Activated naive CD8-positive, alpha-beta T cell treated with anti-CD3 and anti-CD28 coated beads for 36 hours (primary cell): ENCODE data around the gene CACNA2D4. TPM values are rescaled to one million over a fixed set of nuclear protein-coding genes. Genes with fewer than 3 reads are reported as not detected.
"Not testable (repeated sequence)": the region's sequence is repeated elsewhere in the genome, so short reads cannot be mapped to it uniquely, and the experiment has no call there.

Source experiments
- DNase-seq: peaks from one replicate; pipeline ENCODE4 v3.0.0; 2021
- H3K27ac Mint-ChIP-seq: one replicate; pipeline ENCODE4 v1.8.0; 2022; ENCODE audit warnings: mild to moderate bottlenecking, moderate library complexity, mixed read lengths
- H3K27me3 Mint-ChIP-seq: one replicate; pipeline ENCODE4 v1.8.0; 2022; ENCODE audit warnings: mild to moderate bottlenecking, mixed read lengths
- H3K36me3 Mint-ChIP-seq: one replicate; pipeline ENCODE4 v1.8.0; 2021; ENCODE audit warnings: mild to moderate bottlenecking, mixed read lengths
- H3K4me1 Mint-ChIP-seq: one replicate; pipeline ENCODE4 v1.8.0; 2021; ENCODE audit warnings: mixed read lengths
- H3K4me3 Mint-ChIP-seq: one replicate; pipeline ENCODE4 v1.8.0; 2022; ENCODE audit warnings: mild to moderate bottlenecking, moderate library complexity, mixed read lengths
- H3K9me3 Mint-ChIP-seq: one replicate; pipeline ENCODE4 v1.8.0; 2022; ENCODE audit warnings: mixed read lengths
- total RNA-seq, 2 experiments: library from RNA; stranded (reverse); gene quantifications; one replicate each; pipeline ENCODE4 v1.2.3, GENCODE V29; 2021

The CACNA2D4 gene
- total RNA-seq, 2 experiments from 2014 or later: 3.8 to 4.0 TPM

DNA sequence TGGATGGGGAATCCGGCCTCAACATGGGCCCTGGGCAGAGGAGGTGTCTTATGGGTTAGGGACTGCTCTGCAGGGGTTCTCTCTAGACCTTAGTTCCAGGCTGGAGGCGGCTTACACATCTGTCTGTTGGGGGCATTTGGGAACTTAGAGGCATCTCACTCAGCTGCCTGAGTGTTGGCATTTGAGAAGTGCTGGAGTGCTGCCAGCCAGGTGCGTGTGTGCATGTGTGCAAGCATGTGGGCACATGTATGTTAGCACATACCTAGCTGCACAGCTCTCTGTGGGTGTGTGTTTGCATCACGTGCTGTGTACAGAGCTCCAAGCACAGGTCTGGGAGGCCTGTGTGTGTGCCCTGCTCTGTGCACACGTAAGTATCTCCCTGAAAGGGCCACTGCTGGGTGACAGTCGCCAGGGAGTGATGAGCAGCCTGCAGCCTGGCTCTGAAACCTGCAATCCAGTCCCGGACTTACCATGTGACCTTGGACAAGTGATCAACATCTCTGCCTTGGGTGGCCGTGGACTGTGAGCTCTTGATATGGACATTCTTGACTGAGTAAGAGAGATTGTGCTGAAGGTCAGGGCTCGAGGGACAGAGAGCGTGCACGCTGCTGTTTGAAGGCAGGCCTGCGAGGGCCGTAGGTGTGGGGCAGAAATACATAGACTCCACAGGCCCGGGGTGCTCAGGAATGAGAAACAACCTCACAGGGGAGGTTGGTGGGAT lies 92.9 kb downstream of the CACNA2D4 start:
- Mint-ChIP-seq H3K27ac (no peak overlapping the region), H3K4me3 (no peak overlapping the region), H3K27me3 (peaks cover 22% of the 10 kb centered on the region), H3K36me3 (no peaks in the 10 kb centered on the region), H3K4me1 (no peaks in the 10 kb centered on the region), H3K9me3 (no peaks in the 10 kb centered on the region)
- DNase-seq: no peak

DNA sequence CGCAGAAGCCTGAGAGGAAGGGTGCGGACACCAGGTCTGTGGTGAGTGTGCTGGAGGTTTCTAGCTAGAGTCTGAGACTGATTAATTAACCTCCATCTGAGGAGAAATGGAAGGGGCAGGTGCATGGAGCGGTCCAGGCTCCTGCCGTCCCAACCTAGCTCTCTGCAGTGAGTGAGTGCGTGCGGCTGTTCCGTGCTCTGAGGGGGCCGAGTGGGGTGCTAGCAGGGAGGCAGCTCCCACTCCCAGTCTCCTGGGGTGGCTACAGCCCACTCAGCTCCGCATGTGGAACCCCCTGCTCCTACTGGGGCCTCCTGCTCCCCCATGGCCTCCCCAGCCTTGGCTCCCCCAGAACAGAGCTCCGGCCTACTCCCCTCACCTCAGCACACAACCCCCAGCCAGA lies 95.2 kb downstream of the CACNA2D4 start:
- peaks cover 3% of the 10 kb centered on the region for H3K4me1 Mint-ChIP-seq
- no peaks in the 10 kb centered on the region for H3K36me3 Mint-ChIP-seq
- no peaks in the 10 kb centered on the region for H3K9me3 Mint-ChIP-seq
- DNase-seq: no peak
- no peak overlapping the region for H3K27ac Mint-ChIP-seq
- no peak overlapping the region for H3K4me3 Mint-ChIP-seq
- peaks cover 30% of the 10 kb centered on the region for H3K27me3 Mint-ChIP-seq

DNA sequence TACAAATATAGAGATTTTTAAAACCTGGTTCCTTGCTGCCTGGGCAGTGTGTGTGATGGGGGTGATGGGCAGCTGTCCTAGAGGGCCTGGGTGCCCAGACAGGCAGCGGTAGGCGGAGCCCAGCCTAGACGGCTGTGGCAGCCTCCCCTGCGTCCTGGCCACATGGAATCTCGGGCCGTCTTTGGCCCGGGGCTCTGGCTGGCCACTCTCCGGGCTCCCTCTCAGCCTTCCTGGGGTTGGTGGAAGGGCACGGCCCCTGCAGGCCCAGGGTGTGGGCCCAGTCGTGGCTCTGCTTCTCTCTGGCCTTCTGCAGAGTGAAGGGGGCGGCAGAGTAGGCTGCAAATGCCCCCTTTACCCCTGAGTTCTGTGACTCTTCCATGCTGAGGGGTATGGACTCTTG lies 95.8 kb downstream of the CACNA2D4 start:
- Mint-ChIP-seq H3K4me3 (no peak overlapping the region), H3K27me3 (peaks cover 30% of the 10 kb centered on the region), H3K4me1 (peaks cover 3% of the 10 kb centered on the region)

DNA sequence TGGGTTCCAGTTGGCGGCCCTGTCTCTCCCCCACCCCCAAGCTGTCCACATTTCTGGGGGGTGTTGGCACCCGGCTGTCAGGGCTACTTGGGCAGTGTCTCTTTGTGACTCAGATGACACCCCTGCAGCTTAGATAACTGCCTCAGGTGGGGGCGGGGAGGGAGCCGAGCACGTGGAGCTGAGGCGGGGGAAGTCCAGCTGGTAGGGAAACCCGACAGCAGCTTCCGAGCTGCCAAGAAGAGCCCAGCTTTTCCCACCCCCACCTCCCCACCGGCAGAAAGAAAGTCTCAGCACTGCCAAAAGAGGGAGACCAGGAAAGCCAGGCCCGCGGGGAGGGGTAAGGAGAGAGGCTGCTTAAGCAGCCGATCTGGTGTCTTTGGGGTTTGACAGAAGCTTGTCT lies 96.6 kb downstream of the CACNA2D4 start:
- Mint-ChIP-seq H3K27me3 (peaks cover 30% of the 10 kb centered on the region), H3K36me3 (no peaks in the 10 kb centered on the region)

More for the DNA sequence above, 95.8 kb downstream of the CACNA2D4 start:
- no peak for DNase-seq
- H3K36me3 Mint-ChIP-seq: no peaks in the 10 kb centered on the region
- H3K27ac Mint-ChIP-seq: no peak overlapping the region
- no peaks in the 10 kb centered on the region for H3K9me3 Mint-ChIP-seq

DNA sequence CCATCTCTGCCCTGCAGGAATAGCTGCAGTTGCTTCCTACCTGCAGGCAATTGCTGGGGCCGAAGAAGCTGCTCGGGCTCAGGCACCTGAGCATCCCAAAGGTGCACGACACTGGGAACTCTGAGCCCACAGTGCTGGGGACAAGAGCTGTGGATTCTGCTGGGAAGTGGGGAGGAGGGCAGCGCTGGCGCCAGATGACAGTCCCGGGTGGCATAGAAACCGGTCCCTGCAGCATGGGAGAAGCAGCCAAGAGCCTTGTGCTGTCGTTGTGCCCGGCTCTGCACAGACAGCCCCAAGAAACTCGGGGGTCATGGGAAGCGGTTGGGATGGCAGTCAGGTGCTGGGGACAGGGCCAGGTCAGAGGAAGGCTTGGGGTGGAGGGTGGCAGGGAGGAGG lies 97.6 kb downstream of the CACNA2D4 start:
- Mint-ChIP-seq H3K9me3 (no peaks in the 10 kb centered on the region), H3K4me1 (peaks cover 3% of the 10 kb centered on the region), H3K27me3 (peaks cover 30% of the 10 kb centered on the region), H3K4me3 (no peak overlapping the region), H3K27ac (no peak overlapping the region), H3K36me3 (no peaks in the 10 kb centered on the region)
- no peak for DNase-seq

More for the DNA sequence above, 96.6 kb downstream of the CACNA2D4 start:
- H3K4me1 Mint-ChIP-seq: peaks cover 3% of the 10 kb centered on the region
- no peak overlapping the region for H3K4me3 Mint-ChIP-seq
- no peak for DNase-seq
- no peaks in the 10 kb centered on the region for H3K9me3 Mint-ChIP-seq
- H3K27ac Mint-ChIP-seq: no peak overlapping the region

DNA sequence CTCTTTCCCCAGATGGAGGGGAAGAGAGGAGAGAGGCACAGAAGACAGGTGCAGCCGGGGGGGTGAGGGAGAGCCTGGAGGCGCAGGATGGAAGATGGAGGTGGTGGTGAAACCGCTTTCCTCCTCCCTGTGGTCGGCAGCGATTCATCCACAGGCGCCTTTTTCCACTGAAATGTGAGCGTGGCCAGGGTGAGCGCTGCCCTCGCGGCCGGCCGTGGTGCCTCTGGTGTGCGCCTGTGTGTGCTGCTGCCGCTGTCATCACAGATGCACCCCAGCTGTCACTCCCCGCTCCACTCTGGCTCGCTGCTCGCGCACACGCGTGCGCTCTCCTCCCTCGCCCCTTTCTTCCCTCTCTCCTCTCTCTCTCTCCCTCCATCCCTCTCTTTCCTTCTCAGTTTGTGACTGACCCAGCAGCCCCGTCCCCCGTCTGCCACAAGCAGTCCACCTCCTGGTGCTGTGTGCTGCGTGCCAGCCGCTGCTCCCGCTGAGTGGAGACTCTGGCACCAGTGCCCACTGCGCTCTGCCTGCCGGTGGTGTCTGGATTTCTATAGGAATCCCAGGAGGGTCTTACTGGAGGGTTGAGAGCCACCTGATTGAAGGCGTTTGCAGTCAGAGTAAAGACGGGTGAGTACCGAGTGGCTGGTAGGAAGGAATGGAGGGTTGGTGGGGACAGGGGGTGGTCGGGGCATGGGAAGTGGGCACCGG lies 98.1 kb downstream of the CACNA2D4 start, which contains the start of gene LRTM2:
LRTM2 (plus strand) TSS at position 375 of the 705 bp plus-strand sequence. CDS start 7,584 bp downstream, outside the sequence.
- no peak within 1 kb of the TSS for H3K4me3 Mint-ChIP-seq
- no peak within 1 kb of the TSS for H3K27ac Mint-ChIP-seq
- no peaks in the 10 kb centered on the region for H3K36me3 Mint-ChIP-seq
- peaks cover 3% of the 10 kb centered on the region for H3K4me1 Mint-ChIP-seq
- peaks cover 30% of the 10 kb centered on the region for H3K27me3 Mint-ChIP-seq
- H3K9me3 Mint-ChIP-seq: no peaks in the 10 kb centered on the region
- DNase-seq: no peak

DNA sequence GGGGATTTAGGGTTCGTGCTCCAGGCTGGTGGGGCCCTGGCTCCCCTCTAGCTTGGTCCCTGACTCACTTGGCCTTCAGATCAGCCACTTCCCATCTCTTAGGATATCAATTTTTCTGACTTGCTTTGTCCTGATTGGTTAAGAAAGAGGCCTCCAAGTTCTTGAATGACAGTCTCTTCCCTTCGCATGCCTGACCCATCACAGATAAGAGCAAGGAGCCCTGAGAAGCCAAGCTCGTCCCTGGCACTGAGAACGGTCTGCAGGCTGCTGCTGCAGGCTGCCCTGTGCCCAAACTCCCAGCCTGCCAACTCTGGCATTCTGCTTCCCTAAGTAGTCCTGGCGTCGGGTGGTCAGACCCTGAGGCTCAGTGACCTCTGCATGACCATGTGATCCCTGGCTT lies 98.9 kb downstream of the CACNA2D4 start:
- H3K36me3 Mint-ChIP-seq: no peaks in the 10 kb centered on the region
- H3K9me3 Mint-ChIP-seq: no peaks in the 10 kb centered on the region
- H3K4me3 Mint-ChIP-seq: no peak overlapping the region
- no peak for DNase-seq
- peaks cover 33% of the 10 kb centered on the region for H3K27me3 Mint-ChIP-seq
- no peak overlapping the region for H3K27ac Mint-ChIP-seq
- H3K4me1 Mint-ChIP-seq: peaks cover 3% of the 10 kb centered on the region

DNA sequence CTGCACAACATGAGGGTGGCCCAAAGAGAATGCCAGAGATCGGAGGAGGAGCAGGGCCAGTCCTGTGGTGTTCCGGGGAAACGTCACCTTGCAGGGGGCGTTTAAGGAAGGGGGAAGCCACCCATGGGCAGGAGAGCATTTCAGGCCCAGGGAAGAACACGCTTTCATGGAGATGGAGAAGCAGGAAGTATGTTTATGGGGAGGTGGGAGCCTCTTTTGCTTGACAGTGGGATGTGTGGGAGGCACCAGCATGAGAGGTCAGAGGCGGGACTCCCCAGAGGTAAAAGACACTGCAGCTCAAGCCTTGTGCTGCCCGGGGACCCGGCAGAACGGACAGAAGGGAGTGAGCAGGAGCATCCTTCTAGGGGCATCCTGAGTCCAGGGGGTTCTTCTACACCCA lies 99.4 kb downstream of the CACNA2D4 start:
- Mint-ChIP-seq H3K36me3 (no peaks in the 10 kb centered on the region), H3K27ac (no peak overlapping the region), H3K4me3 (no peak overlapping the region), H3K9me3 (no peaks in the 10 kb centered on the region), H3K4me1 (peaks cover 3% of the 10 kb centered on the region), H3K27me3 (peaks cover 33% of the 10 kb centered on the region)
- no peak for DNase-seq

DNA sequence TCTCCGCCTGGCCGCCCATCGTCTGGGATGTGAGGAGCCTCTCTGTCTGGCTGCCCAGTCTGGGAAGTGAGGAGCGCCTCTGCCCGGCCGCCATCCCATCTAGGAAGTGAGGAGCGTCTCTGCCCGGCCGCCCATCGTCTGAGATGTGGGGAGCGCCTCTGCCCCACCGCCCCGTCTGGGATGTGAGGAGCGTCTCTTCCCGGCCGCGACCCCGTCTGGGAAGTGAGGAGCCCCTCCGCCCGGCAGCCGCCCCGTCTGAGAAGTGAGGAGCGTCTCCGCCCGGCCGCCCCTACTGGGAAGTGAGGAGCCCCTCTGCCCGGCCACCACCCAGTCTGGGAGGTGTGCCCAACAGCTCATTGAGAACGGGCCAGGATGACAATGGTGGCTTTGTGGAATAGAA lies 100.5 kb downstream of the CACNA2D4 start:
- H3K4me3 Mint-ChIP-seq, H3K4me1 Mint-ChIP-seq, H3K9me3 Mint-ChIP-seq, H3K36me3 Mint-ChIP-seq, H3K27ac Mint-ChIP-seq, DNase-seq: not testable (repeated sequence)
- peaks cover 33% of the 10 kb centered on the region for H3K27me3 Mint-ChIP-seq

DNA sequence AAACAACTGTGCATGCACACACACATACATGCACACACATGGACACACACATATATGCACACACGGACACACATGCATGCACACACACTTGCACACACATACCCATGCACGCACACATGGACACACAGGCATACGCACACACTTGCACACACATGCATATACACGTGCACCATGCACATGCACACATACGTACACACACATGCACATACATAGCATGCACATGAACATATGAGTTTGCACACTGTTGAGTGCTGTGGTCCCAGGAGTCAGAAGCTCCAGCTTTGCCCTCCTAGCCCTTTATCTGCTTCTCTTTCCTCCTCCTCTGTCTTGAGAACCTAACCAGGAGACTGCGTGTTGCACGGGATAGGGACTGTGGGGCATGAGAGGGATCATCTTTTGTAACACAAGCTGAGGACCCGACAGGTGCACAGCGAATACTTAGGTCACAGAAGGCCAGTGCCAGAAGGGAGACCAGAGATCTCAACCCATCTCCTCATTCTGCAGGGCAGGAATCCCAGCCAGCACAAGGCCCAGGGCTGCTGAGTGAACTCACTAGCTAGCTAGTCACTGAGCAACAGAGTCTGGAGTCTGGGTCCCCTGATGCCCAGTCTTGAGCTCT lies 101.6 kb downstream of the CACNA2D4 start:
- Mint-ChIP-seq H3K4me3 (no peak overlapping the region), H3K36me3 (no peaks in the 10 kb centered on the region), H3K27me3 (peaks cover 26% of the 10 kb centered on the region), H3K9me3 (no peaks in the 10 kb centered on the region), H3K27ac (no peak overlapping the region), H3K4me1 (peaks cover 3% of the 10 kb centered on the region)
- no peak for DNase-seq

DNA sequence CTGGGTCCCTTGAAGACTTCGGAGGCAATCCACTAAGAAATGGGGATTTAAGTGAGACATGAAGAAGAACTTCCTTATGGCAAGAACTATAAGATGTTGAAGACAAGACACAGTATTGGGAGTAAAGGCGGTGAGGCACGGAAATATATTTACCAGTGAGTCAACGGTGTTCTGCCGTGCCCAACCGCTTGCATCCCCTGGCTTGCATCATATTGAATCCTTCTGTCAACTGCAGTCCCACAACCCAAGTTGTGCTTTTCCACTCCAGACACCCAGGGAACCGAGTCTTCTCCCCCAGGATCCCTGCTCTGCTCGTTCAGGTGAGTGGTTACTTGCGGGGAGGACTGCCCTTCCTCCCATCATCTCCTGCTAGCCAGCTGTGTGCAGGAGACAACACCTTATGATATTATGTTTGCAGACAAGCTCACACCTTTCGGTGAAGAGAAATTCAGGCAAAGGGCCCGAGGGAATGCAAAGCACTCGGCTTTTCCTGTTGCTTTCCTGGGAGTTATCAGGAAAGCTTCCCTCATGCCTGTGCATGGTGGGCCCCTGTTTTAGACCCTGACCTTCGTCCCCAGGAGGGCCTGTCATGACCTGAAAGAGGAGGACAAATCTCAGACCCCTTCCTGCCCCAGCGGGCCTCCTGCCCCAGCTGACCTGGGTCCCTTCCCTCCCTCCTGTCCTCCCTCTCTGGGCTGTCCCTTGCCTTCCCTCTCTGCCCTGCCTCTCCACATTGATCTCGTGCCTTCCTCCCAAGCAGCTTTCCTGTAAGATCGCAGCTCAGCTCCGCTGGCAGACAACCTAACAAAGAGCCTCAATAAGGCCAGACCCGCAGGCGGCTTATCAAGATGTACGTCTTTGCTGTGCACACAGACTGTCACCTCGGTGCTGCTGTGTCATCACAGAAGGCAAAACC lies 102.4 kb downstream of the CACNA2D4 start:
- H3K27me3 Mint-ChIP-seq: peaks cover 22% of the 10 kb centered on the region
- no peak overlapping the region for H3K4me3 Mint-ChIP-seq
- peaks cover 3% of the 10 kb centered on the region for H3K4me1 Mint-ChIP-seq
- DNase-seq: no peak
- no peaks in the 10 kb centered on the region for H3K36me3 Mint-ChIP-seq
- no peak overlapping the region for H3K27ac Mint-ChIP-seq
- H3K9me3 Mint-ChIP-seq: no peaks in the 10 kb centered on the region

DNA sequence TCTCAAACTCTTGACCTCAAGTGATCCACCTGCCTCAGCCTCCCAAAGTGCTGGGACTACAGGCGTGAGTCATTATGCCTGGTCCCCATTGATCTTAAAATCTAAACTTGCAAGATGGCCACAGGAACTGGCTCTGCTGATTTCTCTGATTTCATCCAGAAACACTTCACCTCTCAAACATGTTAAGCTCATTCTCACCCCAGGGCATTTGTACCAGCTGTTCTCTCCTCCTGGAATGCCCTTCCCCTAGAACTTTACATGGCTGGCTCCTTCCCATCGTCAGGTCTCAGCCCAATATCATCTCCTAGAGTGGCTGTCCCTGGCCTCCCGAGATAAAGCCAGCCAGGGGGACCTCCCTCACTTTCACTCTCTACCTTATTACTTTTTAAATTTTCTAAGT lies 103.3 kb downstream of the CACNA2D4 start:
- H3K4me1 Mint-ChIP-seq: peaks cover 3% of the 10 kb centered on the region
- H3K4me3 Mint-ChIP-seq: no peak overlapping the region
- peaks cover 13% of the 10 kb centered on the region for H3K27me3 Mint-ChIP-seq
- no peak overlapping the region for H3K27ac Mint-ChIP-seq
- no peaks in the 10 kb centered on the region for H3K36me3 Mint-ChIP-seq
- H3K9me3 Mint-ChIP-seq: no peaks in the 10 kb centered on the region
- no peak for DNase-seq

DNA sequence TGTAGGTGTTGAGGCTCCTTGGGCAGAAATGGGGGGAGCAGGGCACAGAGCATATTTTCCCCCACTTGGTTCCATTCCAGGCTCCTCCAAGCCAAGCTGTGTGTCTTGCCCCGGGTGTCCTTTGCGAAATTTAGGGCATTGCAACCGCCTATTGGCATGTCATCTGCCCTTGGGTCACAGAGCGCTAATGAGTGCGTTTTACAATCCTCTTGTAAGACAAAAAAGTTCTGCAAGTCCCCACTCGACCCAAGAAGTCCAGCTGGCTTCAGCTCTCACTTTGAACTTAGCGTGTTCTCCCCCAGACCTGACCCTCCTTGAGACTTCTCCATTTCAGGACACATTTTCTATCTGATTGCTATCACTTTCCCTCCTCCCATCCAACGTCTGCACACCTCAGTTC lies 104.2 kb downstream of the CACNA2D4 start:
- peaks cover 7% of the 10 kb centered on the region for H3K27me3 Mint-ChIP-seq
- H3K9me3 Mint-ChIP-seq: no peaks in the 10 kb centered on the region
- no peak overlapping the region for H3K4me3 Mint-ChIP-seq
- H3K4me1 Mint-ChIP-seq: no peaks in the 10 kb centered on the region
- no peaks in the 10 kb centered on the region for H3K36me3 Mint-ChIP-seq
- no peak for DNase-seq
- no peak overlapping the region for H3K27ac Mint-ChIP-seq

DNA sequence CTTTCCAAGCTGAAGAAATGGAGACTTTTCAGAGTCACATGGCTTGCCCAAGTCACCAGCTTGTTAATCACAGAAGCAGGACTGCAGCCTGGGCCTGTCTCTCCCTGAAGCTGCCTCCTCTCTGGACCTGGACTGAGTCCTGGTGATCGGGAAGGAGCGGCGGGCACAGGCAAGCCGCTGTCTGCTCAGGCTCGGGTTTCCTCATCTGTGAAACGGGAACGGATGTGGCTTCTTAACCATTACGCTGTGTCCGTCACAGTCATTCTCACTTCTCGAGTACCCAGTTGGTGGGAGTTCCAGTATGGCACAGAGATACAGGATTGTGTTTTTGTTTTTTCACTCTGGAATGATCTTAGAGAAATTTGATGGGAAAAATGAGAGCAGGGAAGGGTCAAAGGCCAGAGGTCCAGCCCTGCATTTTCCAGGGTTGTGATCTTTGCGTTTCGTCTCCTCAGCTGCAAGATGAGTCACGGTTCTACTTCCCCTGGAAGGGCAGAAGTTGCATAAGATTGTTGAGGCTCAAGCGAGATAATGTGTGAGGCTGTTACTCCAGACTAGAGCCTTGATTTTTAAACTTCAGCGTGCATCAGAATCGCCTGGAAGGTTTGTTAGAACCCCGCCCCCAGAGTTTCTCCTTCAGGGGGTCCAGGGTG lies 105.7 kb downstream of the CACNA2D4 start:
- H3K36me3 Mint-ChIP-seq: no peaks in the 10 kb centered on the region
- H3K27me3 Mint-ChIP-seq: peaks cover 3% of the 10 kb centered on the region
- H3K27ac Mint-ChIP-seq: no peak overlapping the region
- no peaks in the 10 kb centered on the region for H3K9me3 Mint-ChIP-seq
- DNase-seq: no peak
- H3K4me3 Mint-ChIP-seq: no peak overlapping the region
- H3K4me1 Mint-ChIP-seq: no peaks in the 10 kb centered on the region
